RWPE1 (cell line): ENCODE data around the gene MUC21.

Experiments used
- CTCF ChIA-PET: fragments of 350-600 bp; sonication (Branson Sonifier 250); formaldehyde crosslinking; extraction: SDS; loops from one replicate; lab custom pipeline; 2021; lab: Yijun Ruan, JAX
- POLR2A ChIA-PET: fragments of 400-600 bp; formaldehyde crosslinking; extraction: SDS; loops from one replicate; lab custom pipeline; 2020; ENCODE audit warnings: antibody characterized with exemption; ENCODE audit not compliant: low non-redundant PET; lab: Yijun Ruan, JAX
- DNase-seq: peaks from one replicate; pipeline ENCODE4 v3.0.0; 2012; ENCODE audit warnings: low spot score
- H3K27ac ChIP-seq: fragments of 450-650 bp; 2 replicates; pipeline ENCODE4 v1.5.1; 2017
- TF ChIP-seq, protein P1 (sequence below): fragments of 450-650 bp; conservative IDR thresholded peaks from 2 replicates; pipeline ENCODE4 v1.5.1; 2017; ENCODE audit warnings: low read depth, mild to moderate bottlenecking

The MUC21 gene

DNA sequence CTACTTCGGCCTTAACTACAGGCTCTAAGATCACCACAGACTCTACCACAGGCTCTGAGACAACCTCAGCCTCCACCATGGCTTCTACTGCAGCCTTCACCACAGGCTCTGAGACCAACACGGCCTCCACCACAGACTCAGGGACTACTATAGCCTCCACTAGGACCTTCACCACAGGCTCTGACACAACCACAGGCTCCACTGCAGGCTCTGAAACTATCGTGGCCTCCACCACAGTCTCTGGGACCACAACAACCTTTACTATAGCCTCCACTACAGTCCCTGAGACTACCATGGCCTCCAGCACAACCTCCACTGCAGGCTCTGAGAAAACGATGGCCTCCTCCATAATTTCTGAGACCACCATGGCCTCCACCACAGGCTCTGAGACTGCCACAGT lies 42.1 kb downstream of the MUC21 start:
- CTCF ChIA-PET, result no interaction called here
- no peak for DNase-seq
- POLR2A ChIA-PET, result no interaction called here
- TF ChIP-seq, protein P1, sequence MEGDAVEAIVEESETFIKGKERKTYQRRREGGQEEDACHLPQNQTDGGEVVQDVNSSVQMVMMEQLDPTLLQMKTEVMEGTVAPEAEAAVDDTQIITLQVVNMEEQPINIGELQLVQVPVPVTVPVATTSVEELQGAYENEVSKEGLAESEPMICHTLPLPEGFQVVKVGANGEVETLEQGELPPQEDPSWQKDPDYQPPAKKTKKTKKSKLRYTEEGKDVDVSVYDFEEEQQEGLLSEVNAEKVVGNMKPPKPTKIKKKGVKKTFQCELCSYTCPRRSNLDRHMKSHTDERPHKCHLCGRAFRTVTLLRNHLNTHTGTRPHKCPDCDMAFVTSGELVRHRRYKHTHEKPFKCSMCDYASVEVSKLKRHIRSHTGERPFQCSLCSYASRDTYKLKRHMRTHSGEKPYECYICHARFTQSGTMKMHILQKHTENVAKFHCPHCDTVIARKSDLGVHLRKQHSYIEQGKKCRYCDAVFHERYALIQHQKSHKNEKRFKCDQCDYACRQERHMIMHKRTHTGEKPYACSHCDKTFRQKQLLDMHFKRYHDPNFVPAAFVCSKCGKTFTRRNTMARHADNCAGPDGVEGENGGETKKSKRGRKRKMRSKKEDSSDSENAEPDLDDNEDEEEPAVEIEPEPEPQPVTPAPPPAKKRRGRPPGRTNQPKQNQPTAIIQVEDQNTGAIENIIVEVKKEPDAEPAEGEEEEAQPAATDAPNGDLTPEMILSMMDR, result no peak
- H3K27ac ChIP-seq, result no peak overlapping the region

- TF ChIP-seq, protein P1, result no peak
- ChIA-PET POLR2A (no interaction called here), CTCF (no interaction called here)
- DNase-seq, result no peak
- no peak overlapping the region for H3K27ac ChIP-seq
Observed at GRCh38 chr6:31031095-31031494, 47.6 kb downstream of the MUC21 start.

GRCh38 chr6:31033075-31033474 lies 49.6 kb downstream of the MUC21 start:
- TF ChIP-seq, protein P1, result no peak
- ChIA-PET CTCF (interaction anchor here (0.6 kb wide), 2 partner anchors 13 to 18 kb away, joined by 3 to 4 read pairs; no protein-coding TSS in a partner anchor), POLR2A (no interaction called here)
- DNase-seq, result no peak
- no peak overlapping the region for H3K27ac ChIP-seq

GRCh38 chr6:31035862-31036497 lies 52.5 kb downstream of the MUC21 start:
- ChIA-PET POLR2A (no interaction called here), CTCF (interaction anchor here (0.6 kb wide), 2 partner anchors 27 to 67 kb away, joined by 3 read pairs; no protein-coding TSS in a partner anchor)
- no peak overlapping the region for H3K27ac ChIP-seq
- no peak for DNase-seq
- TF ChIP-seq, protein P1, result no peak

DNA sequence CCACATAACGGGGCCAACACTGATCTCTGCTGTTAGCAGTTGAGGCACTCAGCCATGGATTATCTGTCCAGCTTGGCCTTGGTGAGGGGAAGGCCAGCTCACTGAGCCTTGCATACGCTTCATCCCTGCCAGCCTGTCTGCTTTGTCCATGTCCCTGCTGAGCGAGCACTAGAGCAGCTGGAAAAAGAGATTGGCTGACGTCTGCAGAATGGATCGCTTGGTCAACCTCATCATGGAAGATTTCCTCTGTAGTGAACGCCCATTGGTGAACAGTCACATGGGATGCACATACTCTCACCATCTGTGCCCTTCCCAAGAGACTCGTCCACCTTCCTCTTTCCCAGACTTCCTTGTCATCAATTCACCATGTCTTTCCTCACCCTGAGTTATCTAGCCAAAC lies 53.7 kb downstream of the MUC21 start:
- ChIA-PET CTCF (no interaction called here), POLR2A (no interaction called here)
- H3K27ac ChIP-seq, result no peak overlapping the region
- no peak for DNase-seq
- TF ChIP-seq, protein P1, result no peak

DNA sequence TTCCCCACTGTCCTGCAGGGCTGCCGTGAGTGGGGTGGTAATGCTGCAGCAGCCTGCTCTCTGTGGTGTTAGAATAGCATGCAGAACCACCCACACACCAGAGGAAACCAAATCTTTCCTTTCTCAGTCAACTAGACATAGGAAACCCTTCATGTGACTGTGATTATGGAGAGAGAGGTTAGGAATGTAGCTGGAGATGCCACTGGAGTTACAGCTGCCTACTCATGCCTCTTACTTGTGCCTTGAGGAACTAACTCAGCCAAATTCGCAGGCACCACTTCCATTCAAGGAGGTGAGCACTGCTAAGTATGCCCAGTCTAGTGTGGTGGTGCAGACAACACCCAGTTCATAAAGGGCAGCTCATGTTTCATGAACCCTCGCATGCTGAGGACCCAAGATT lies 54.2 kb downstream of the MUC21 start:
- no peak overlapping the region for H3K27ac ChIP-seq
- DNase-seq, result no peak
- TF ChIP-seq, protein P1, result no peak
- ChIA-PET CTCF (no interaction called here), POLR2A (no interaction called here)
